K562 (cell line): ENCODE data around the gene YTHDC1. TPM values are rescaled to one million over a fixed set of nuclear protein-coding genes. Genes with fewer than 3 reads are reported as not detected.

ENCODE experiments used
- ATAC-seq: fragments of 200-7000 bp; cut with Tn5 transposase; 3 replicates; pipeline ENCODE4 v1.9.1; 2020; ENCODE audit warnings: moderate library complexity
- BruUV-seq: library from RNA; stranded (reverse); fragments of 400-500 nt; replicated peaks from 2 replicates; lab custom pipeline; 2021; lab: Mats Ljungman, UMichigan
- CTCF ChIA-PET: fragments of 300-600 bp; formaldehyde crosslinking; extraction: SDS; loops from one replicate; lab custom pipeline; 2021; ENCODE audit warnings: low intra/inter-chr PET ratio; lab: Yijun Ruan, JAX
- POLR2A ChIA-PET: fragments of 300-600, 350-650 bp; sonication (Branson Sonifier 250); formaldehyde crosslinking; extraction: SDS; loops from one replicate; lab custom pipeline; 2021; ENCODE audit warnings: antibody characterized with exemption, inconsistent platforms; lab: Yijun Ruan, JAX
- DNase-seq, 4 experiments: peaks; one replicate each; pipeline versions ENCODE4 v3.0.0 to v3.0.0-alpha.2; 2011 to 2018; ENCODE audit warnings: low spot score in 3 of 4, mixed read lengths in 3 of 4; ENCODE audit errors: extremely low read depth in 1 of 4
- FAIRE-seq: peaks from 2 replicates; lab custom pipeline; 2011; peaks lifted over from hg19 to GRCh38; lab: Jason Lieb, UNC
- H2AFZ ChIP-seq: 2 replicates; pipeline ENCODE4 v1.6.0; 2011; ENCODE audit warnings: low read depth, low read length, control low read depth, inconsistent platforms
- H3K27ac ChIP-seq: fragments of 200-600 bp; 3 replicates; pipeline ENCODE4 v1.8.0; 2011; ENCODE audit warnings: low read depth, mild to moderate bottlenecking, control low read depth, inconsistent platforms, low read length, moderate library complexity, mixed read lengths; ENCODE audit errors: extremely low read depth
- H3K27me3 ChIP-seq, 2 experiments: fragments of 300-600 bp in 1 of 2; 2 replicates in 1 of 2; 3 replicates in 1 of 2; pipeline versions ENCODE4 v1.6.0 to v1.8.0; 2011; ENCODE audit warnings: inconsistent platforms in 2 of 2, low read length in 2 of 2, mild to moderate bottlenecking in 1 of 2, mixed read lengths in 1 of 2, moderate library complexity in 1 of 2; ENCODE audit not compliant: control insufficient read depth in 2 of 2, insufficient read depth in 2 of 2
- H3K36me3 ChIP-seq: fragments of 300-600 bp; 3 replicates; pipeline ENCODE4 v1.8.0; 2011; ENCODE audit warnings: mild to moderate bottlenecking, low read length, inconsistent platforms; ENCODE audit not compliant: control insufficient read depth, insufficient read depth
- H3K4me1 ChIP-seq, 2 experiments: fragments of 200-600 bp in 1 of 2; replicated peaks in 1 of 2; 2 replicates in 1 of 2; 3 replicates in 1 of 2; pipeline versions ENCODE4 v1.5.1 to v1.8.0; 2011; ENCODE audit warnings: inconsistent platforms in 2 of 2, low read length in 2 of 2, mild to moderate bottlenecking in 1 of 2, mixed read lengths in 1 of 2, moderate library complexity in 1 of 2; ENCODE audit not compliant: control insufficient read depth in 2 of 2, insufficient read depth in 2 of 2
- H3K4me2 ChIP-seq: 2 replicates; pipeline ENCODE4 v1.6.1; 2011; ENCODE audit warnings: low read length, control low read depth, inconsistent platforms, mixed read lengths; ENCODE audit not compliant: insufficient read depth
- H3K4me3 ChIP-seq: fragments of 200-600 bp; sonication (generic), shearing (Covaris generic); 2 replicates; pipeline ENCODE4 v1.5.1; 2016; ENCODE audit warnings: control low read depth, inconsistent platforms
- H3K79me2 ChIP-seq: fragments of 200-600 bp; 3 replicates; pipeline ENCODE4 v1.8.0; 2011; ENCODE audit warnings: low read length, inconsistent platforms; ENCODE audit not compliant: control insufficient read depth, insufficient read depth
- H3K9ac ChIP-seq, 2 experiments: 2 replicates each; pipeline versions ENCODE4 v1.6.0 to v1.6.1; 2011; ENCODE audit warnings: low read depth in 2 of 2, low read length in 2 of 2, control low read depth in 1 of 2, inconsistent platforms in 1 of 2, mild to moderate bottlenecking in 1 of 2, mixed read lengths in 1 of 2; ENCODE audit not compliant: insufficient read depth in 1 of 2
- H3K9me1 ChIP-seq: one replicate; pipeline ENCODE4 v1.6.0; 2011; ENCODE audit warnings: inconsistent platforms, mild to moderate bottlenecking, low read length, moderate library complexity; ENCODE audit not compliant: control insufficient read depth, insufficient read depth
- H3K9me3 ChIP-seq: replicated peaks from 2 replicates; pipeline ENCODE4 v1.5.1; 2011; ENCODE audit warnings: low read depth, low read length, inconsistent platforms; ENCODE audit not compliant: control insufficient read depth, insufficient read depth
- H4K20me1 ChIP-seq: replicated peaks from 2 replicates; pipeline ENCODE4 v1.6.1; 2011; ENCODE audit warnings: low read length, inconsistent platforms, mixed read lengths; ENCODE audit not compliant: control insufficient read depth, insufficient read depth
- HMGN3 ChIP-seq: IDR thresholded peaks from 2 replicates; pipeline ENCODE4 v1.6.1; 2011; ENCODE audit warnings: borderline replicate concordance, low read depth, mild to moderate bottlenecking, mixed read lengths, low read length; ENCODE audit not compliant: insufficient read length; ENCODE audit errors: extremely low read depth
- RAD21 ChIP-seq, 2 experiments: fragments of 250-450 bp in 1 of 2; fragments of 450-650 bp in 1 of 2; sonication (Bioruptor Pico) in 1 of 2; formaldehyde crosslinking in 1 of 2; IDR thresholded peaks in 1 of 2; conservative IDR thresholded peaks in 1 of 2; 2 replicates each; pipeline versions ENCODE4 v1.4.0 to v1.8.0; 2020 to 2022; ENCODE audit warnings: mild to moderate bottlenecking in 2 of 2, moderate library complexity in 1 of 2
- RBFOX2 ChIP-seq: fragments of 200-400 bp; formaldehyde crosslinking; IDR thresholded peaks from 2 replicates; pipeline ENCODE4 v1.6.1; 2017; ENCODE audit warnings: low read depth, mild to moderate bottlenecking, low read length, moderate library complexity
- SMC3 ChIP-seq: conservative IDR thresholded peaks from 2 replicates; pipeline ENCODE4 v1.6.1; 2011; ENCODE audit warnings: low read depth, low read length, improper control_type of control experiment; ENCODE audit not compliant: insufficient read depth
- SPI1 ChIP-seq: IDR thresholded peaks from 2 replicates; pipeline ENCODE4 v1.6.1; 2011; ENCODE audit warnings: low read depth, low read length, control low read depth, borderline replicate concordance
- TBP ChIP-seq: optimal IDR thresholded peaks from 2 replicates; pipeline ENCODE3; 2011; ENCODE audit warnings: low read depth, low read length, improper control_type of control experiment
- ZNF354B ChIP-seq: fragments of 250-450 bp; sonication (Bioruptor Pico); IDR thresholded peaks from 2 replicates; pipeline ENCODE4 v1.4.0; 2020
- WGBS: fragments of 100-300 bp; shearing (Covaris generic); methylation state at CpG from one replicate; pipeline ENCODE4 v1.1.6; 2016; ENCODE audit warnings: low coverage, mixed read lengths; ENCODE audit not compliant: insufficient coverage; ENCODE audit errors: missing lambda C conversion rate; 5-methylcytosine and 5-hydroxymethylcytosine counted together
- in situ Hi-C: fragments of 300-500 bp; cut with MboI; formaldehyde crosslinking; loops from 4 replicates; pipeline ENCODE4 v1.15.0; 2018; ENCODE audit warnings: inconsistent platforms, mixed read lengths
- intact Hi-C: fragments of 100-400 bp; cut with micrococcal nuclease; formaldehyde crosslinking; loops from 2 replicates; pipeline ENCODE4 v1.14.2; 2022
- polyA plus RNA-seq, 8 experiments: library from polyadenylated mRNA; depleted of rRNA in 4 of 8; stranded (reverse) in 5 of 8; unstranded in 3 of 8; fragments of >200 nt; fragmentation: Nextera tagmentation in 2 of 8; fragmentation: Illumina TruSeq in 1 of 8; extraction: Ambion mirVana in 2 of 8; extraction: Trizol in 1 of 8; gene quantifications; 2 replicates each; pipeline versions ENCODE4 v1.2.1 to v1.2.3, GENCODE V29; 2011 to 2014; ENCODE audit warnings: inconsistent platforms in 1 of 8, missing spikeins in 1 of 8
- total RNA-seq, 7 experiments: library from RNA; depleted of rRNA in 6 of 7; stranded (reverse); fragments of >200 nt in 6 of 7; fragmentation: Illumina TruSeq in 2 of 7; extraction: Trizol in 2 of 7; gene quantifications; 2 replicates each; pipeline versions ENCODE4 v1.2.1 to v1.2.3, GENCODE V29; 2011 to 2021; ENCODE audit warnings: low replicate concordance in 1 of 7
- TF ChIP-seq, protein P1 (sequence below): fragments of 450-650 bp; formaldehyde crosslinking; IDR thresholded peaks from 2 replicates; pipeline ENCODE4 v1.4.0; 2020; ENCODE audit warnings: mild to moderate bottlenecking, moderate library complexity
- TF ChIP-seq, protein P2 (sequence below): IDR thresholded peaks from 2 replicates; pipeline ENCODE4 v1.6.1; 2012; ENCODE audit warnings: low read depth, low read length, improper control_type of control experiment, borderline replicate concordance
- TF ChIP-seq, protein P3 (sequence below): IDR thresholded peaks from 3 replicates; pipeline ENCODE4 v1.6.1; 2011; ENCODE audit warnings: borderline replicate concordance, mild to moderate bottlenecking; ENCODE audit not compliant: insufficient read length, insufficient read depth
- TF ChIP-seq, protein P4 (sequence below), 3 experiments: IDR thresholded peaks in 2 of 3; conservative IDR thresholded peaks in 1 of 3; 2 replicates each; pipeline ENCODE4 v1.5.1; 2011 to 2012; ENCODE audit warnings: low read length in 3 of 3, mild to moderate bottlenecking in 3 of 3, control low read depth in 2 of 3, improper control_type of control experiment in 1 of 3, inconsistent platforms in 1 of 3, low read depth in 1 of 3, mixed read lengths in 1 of 3, moderate library complexity in 1 of 3; ENCODE audit not compliant: insufficient read depth in 2 of 3

The YTHDC1 gene
- total and polyA plus RNA-seq, 9 of the 15 experiments (the other 6 are each of a cell fraction or from before 2014, with no cell fraction given), result 9.8 to 65.4 (median 51.7) TPM

DNA sequence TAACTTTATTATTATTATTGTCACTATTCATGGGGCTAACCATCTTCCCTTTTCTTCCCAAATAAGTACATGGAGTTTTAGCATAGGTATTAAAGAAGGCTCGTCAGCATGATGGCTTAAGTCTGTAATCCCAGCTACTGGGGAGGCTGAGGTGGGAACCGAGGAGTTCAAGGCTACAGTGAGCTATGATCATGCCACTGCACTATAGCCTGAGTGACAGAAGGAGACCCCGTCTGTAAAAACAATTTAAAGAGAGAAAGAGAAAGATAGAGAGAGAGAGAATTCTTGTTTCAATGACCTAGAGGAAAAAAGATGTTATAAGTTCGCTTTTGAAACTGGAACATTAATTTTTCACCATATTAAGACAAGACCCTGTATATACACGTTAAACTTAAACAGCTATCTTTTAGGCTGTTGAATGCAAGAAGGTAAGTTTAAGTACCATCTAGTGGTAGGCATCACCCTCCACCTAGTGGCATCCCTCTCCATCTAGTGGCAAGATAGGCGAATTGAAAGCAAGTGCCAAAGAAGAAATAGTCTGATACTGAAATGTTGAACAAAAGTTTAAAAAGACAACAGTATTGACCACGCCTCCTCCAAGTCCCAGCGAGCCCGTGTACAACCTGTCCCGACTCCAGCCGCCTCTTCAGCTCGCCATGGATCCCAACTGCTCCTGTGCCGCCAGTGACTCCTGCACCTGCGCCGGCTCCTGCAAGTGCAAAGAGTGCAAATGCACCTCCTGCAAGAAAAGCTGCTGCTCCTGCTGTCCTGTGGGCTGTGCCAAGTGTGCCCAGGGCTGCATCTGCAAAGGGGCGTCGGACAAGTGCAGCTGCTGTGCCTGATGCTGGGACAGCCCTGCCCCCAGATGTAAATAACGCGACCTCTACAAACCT is 26.0 kb upstream of the YTHDC1 start:
- FAIRE-seq, result peak; percentile 35
- CTCF ChIA-PET, result interaction anchor here (0.7 to 1.2 kb wide), 2 partner anchors 104 kb away, joined by 5 read pairs; no protein-coding TSS in a partner anchor
- peak; percentile 9 to 30 (median 18) for DNase-seq
- TF ChIP-seq RAD21 (CRISPR knock-in tag; conservative IDR thresholded peaks at IDR 0.05 in 1 of 2, IDR thresholded peaks at IDR 0.05 in 1 of 2) (peak; percentile 76 to 79), SPI1 (no peak), RBFOX2 (no peak), SMC3 (peak; percentile 43), TBP (no peak), ZNF354B (CRISPR knock-in tag) (no peak), HMGN3 (no peak)
- TF ChIP-seq, protein P1, sequence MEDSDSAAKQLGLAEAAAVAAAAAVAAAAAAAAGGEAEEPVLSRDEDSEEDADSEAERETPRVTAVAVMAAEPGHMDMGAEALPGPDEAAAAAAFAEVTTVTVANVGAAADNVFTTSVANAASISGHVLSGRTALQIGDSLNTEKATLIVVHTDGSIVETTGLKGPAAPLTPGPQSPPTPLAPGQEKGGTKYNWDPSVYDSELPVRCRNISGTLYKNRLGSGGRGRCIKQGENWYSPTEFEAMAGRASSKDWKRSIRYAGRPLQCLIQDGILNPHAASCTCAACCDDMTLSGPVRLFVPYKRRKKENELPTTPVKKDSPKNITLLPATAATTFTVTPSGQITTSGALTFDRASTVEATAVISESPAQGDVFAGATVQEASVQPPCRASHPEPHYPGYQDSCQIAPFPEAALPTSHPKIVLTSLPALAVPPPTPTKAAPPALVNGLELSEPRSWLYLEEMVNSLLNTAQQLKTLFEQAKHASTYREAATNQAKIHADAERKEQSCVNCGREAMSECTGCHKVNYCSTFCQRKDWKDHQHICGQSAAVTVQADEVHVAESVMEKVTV (CRISPR knock-in tag), result 0 out of 2 replicates have a peak, but pooled peaks have one; percentile 31
- TF ChIP-seq, protein P2, sequence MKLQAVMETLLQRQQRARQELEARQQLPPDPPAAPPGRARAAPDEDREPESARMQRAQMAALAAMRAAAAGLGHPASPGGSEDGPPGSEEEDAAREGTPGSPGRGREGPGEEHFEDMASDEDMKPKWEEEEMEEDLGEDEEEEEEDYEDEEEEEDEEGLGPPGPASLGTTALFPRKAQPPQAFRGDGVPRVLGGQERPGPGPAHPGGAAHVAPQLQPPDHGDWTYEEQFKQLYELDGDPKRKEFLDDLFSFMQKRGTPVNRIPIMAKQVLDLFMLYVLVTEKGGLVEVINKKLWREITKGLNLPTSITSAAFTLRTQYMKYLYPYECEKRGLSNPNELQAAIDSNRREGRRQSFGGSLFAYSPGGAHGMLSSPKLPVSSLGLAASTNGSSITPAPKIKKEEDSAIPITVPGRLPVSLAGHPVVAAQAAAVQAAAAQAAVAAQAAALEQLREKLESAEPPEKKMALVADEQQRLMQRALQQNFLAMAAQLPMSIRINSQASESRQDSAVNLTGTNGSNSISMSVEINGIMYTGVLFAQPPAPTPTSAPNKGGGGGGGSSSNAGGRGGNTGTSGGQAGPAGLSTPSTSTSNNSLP, result no peak
- TF ChIP-seq, protein P3, sequence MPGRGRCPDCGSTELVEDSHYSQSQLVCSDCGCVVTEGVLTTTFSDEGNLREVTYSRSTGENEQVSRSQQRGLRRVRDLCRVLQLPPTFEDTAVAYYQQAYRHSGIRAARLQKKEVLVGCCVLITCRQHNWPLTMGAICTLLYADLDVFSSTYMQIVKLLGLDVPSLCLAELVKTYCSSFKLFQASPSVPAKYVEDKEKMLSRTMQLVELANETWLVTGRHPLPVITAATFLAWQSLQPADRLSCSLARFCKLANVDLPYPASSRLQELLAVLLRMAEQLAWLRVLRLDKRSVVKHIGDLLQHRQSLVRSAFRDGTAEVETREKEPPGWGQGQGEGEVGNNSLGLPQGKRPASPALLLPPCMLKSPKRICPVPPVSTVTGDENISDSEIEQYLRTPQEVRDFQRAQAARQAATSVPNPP, result no peak
- TF ChIP-seq, protein P4, sequence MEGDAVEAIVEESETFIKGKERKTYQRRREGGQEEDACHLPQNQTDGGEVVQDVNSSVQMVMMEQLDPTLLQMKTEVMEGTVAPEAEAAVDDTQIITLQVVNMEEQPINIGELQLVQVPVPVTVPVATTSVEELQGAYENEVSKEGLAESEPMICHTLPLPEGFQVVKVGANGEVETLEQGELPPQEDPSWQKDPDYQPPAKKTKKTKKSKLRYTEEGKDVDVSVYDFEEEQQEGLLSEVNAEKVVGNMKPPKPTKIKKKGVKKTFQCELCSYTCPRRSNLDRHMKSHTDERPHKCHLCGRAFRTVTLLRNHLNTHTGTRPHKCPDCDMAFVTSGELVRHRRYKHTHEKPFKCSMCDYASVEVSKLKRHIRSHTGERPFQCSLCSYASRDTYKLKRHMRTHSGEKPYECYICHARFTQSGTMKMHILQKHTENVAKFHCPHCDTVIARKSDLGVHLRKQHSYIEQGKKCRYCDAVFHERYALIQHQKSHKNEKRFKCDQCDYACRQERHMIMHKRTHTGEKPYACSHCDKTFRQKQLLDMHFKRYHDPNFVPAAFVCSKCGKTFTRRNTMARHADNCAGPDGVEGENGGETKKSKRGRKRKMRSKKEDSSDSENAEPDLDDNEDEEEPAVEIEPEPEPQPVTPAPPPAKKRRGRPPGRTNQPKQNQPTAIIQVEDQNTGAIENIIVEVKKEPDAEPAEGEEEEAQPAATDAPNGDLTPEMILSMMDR (IDR thresholded peaks at IDR 0.05 in 2 of 3, conservative IDR thresholded peaks at IDR 0.05 in 1 of 3; ENCODE audit: insufficient read depth in 2 of 3, low read depth in 1 of 3, low read length in 3 of 3), result peak; percentile 59 to 92 (median 86)

More for the DNA sequence above, 26.0 kb upstream of the YTHDC1 start:
- Histone ChIP-seq H2AFZ (no peak overlapping the region), H3K27ac (no peak overlapping the region), H3K9ac (0 out of 4 replicates have a peak overlapping the region, but pooled peaks of 1 of the 2 experiments have one; percentile 64), H3K4me2 (no peak overlapping the region; the same call in 1 of the 2 replicates), H3K4me3 (no peak overlapping the region), H3K9me1 (no peaks in the 10 kb centered on the region), H3K79me2 (no peaks in the 10 kb centered on the region), H3K27me3 (no peaks in the 10 kb centered on the region), H3K9me3 (no peaks in the 10 kb centered on the region), H4K20me1 (no peaks in the 10 kb centered on the region), H3K4me1 (peaks cover 0 to 7% of the 10 kb centered on the region in 2 experiments; a peak in 2 of 5 replicates), H3K36me3 (no peaks in the 10 kb centered on the region)
- intact Hi-C loops, result loop anchor here (1.0 to 10.0 kb wide), 3 partner anchors 105 to 388 kb away; no protein-coding TSS in a partner anchor
- in situ Hi-C loops, result no loop called here
- POLR2A ChIA-PET, result interaction anchor here (0.8 kb wide), 1 partner anchor 14 kb away, joined by 3 read pairs; no protein-coding TSS in a partner anchor
- ATAC-seq, result peak; percentile 79
- WGBS, result 19% methylated on average over 19 of the region's 19 CpGs
- no TSS peak for BruUV-seq
